K562 (cell line): ENCODE measurements around the gene ZNF750. TPM values are rescaled to one million over a fixed set of nuclear protein-coding genes. Genes with fewer than 3 reads are reported as not detected.

ENCODE experiments used
- DNMT1 ChIP-seq: fragments of 450-650 bp; IDR thresholded peaks from 2 replicates; pipeline ENCODE4 v1.6.1; 2016; ENCODE audit warnings: antibody characterized with exemption, mild to moderate bottlenecking
- KLF6 ChIP-seq: fragments of 250-450 bp; sonication (Bioruptor Pico); IDR thresholded peaks from 2 replicates; pipeline ENCODE4 v1.4.0; 2020; ENCODE audit warnings: mild to moderate bottlenecking, moderate library complexity, borderline replicate concordance
- MEIS2 ChIP-seq: fragments of 450-650 bp; IDR thresholded peaks from 2 replicates; pipeline ENCODE4 v1.6.1; 2014; ENCODE audit warnings: mild to moderate bottlenecking; ENCODE audit not compliant: partially characterized antibody
- MXI1 ChIP-seq: IDR thresholded peaks from 2 replicates; pipeline ENCODE4 v1.6.1; 2011; ENCODE audit warnings: low read depth, mild to moderate bottlenecking, improper control_type of control experiment, low read length
- PPARD ChIP-seq: fragments of 250-450 bp; sonication (Bioruptor Pico); IDR thresholded peaks from 2 replicates; pipeline ENCODE4 v1.8.0; 2022; ENCODE audit warnings: inconsistent platforms, mild to moderate bottlenecking, moderate library complexity
- RBM17 ChIP-seq: fragments of 200-400 bp; formaldehyde crosslinking; IDR thresholded peaks from 2 replicates; pipeline ENCODE4 v1.6.1; 2017; ENCODE audit warnings: low read depth, mild to moderate bottlenecking, low read length, borderline replicate concordance
- ZNF121 ChIP-seq: sonication (generic); formaldehyde crosslinking; conservative IDR thresholded peaks from 2 replicates; pipeline ENCODE4 v1.8.0; 2022; ENCODE audit warnings: missing genetic modification reagents
- polyA plus RNA-seq, 8 experiments: library from polyadenylated mRNA; depleted of rRNA in 4 of 8; stranded (reverse) in 5 of 8; unstranded in 3 of 8; fragments of >200 nt; fragmentation: Nextera tagmentation in 2 of 8; fragmentation: Illumina TruSeq in 1 of 8; extraction: Ambion mirVana in 2 of 8; extraction: Trizol in 1 of 8; gene quantifications; 2 replicates each; pipeline versions ENCODE4 v1.2.1 to v1.2.3, GENCODE V29; 2011 to 2014; ENCODE audit warnings: inconsistent platforms in 1 of 8, missing spikeins in 1 of 8
- total RNA-seq, 7 experiments: library from RNA; depleted of rRNA in 6 of 7; stranded (reverse); fragments of >200 nt in 6 of 7; fragmentation: Illumina TruSeq in 2 of 7; extraction: Trizol in 2 of 7; gene quantifications; 2 replicates each; pipeline versions ENCODE4 v1.2.1 to v1.2.3, GENCODE V29; 2011 to 2021; ENCODE audit warnings: low replicate concordance in 1 of 7
- TF ChIP-seq, protein P1 (sequence below): sonication (generic); formaldehyde crosslinking; IDR thresholded peaks from 2 replicates; pipeline ENCODE4 v1.8.0; 2023; ENCODE audit warnings: mild to moderate bottlenecking, missing genetic modification reagents
- TF ChIP-seq, protein P2 (sequence below): sonication (generic); formaldehyde crosslinking; IDR thresholded peaks from 2 replicates; pipeline ENCODE4 v1.8.0; 2022; ENCODE audit warnings: mild to moderate bottlenecking, missing genetic modification reagents, borderline replicate concordance
- TF ChIP-seq, protein P3 (sequence below): sonication (generic); formaldehyde crosslinking; IDR thresholded peaks from 2 replicates; pipeline ENCODE4 v1.8.1; 2023; ENCODE audit warnings: missing genetic modification reagents, mild to moderate bottlenecking, borderline replicate concordance
- TF ChIP-seq, protein P4 (sequence below): fragments of 450-650 bp; IDR thresholded peaks from 2 replicates; pipeline ENCODE4 v1.6.1; 2014; ENCODE audit warnings: low read depth, mild to moderate bottlenecking, moderate library complexity, borderline replicate concordance
- TF ChIP-seq, protein P5 (sequence below): fragments of 450-650 bp; formaldehyde crosslinking; IDR thresholded peaks from 2 replicates; pipeline ENCODE4 v1.4.0; 2020; ENCODE audit warnings: mild to moderate bottlenecking, moderate library complexity

The ZNF750 gene
- total and polyA plus RNA-seq, 9 of the 15 experiments (the other 6 are each of a cell fraction or from before 2014, with no cell fraction given), result not detected

DNA sequence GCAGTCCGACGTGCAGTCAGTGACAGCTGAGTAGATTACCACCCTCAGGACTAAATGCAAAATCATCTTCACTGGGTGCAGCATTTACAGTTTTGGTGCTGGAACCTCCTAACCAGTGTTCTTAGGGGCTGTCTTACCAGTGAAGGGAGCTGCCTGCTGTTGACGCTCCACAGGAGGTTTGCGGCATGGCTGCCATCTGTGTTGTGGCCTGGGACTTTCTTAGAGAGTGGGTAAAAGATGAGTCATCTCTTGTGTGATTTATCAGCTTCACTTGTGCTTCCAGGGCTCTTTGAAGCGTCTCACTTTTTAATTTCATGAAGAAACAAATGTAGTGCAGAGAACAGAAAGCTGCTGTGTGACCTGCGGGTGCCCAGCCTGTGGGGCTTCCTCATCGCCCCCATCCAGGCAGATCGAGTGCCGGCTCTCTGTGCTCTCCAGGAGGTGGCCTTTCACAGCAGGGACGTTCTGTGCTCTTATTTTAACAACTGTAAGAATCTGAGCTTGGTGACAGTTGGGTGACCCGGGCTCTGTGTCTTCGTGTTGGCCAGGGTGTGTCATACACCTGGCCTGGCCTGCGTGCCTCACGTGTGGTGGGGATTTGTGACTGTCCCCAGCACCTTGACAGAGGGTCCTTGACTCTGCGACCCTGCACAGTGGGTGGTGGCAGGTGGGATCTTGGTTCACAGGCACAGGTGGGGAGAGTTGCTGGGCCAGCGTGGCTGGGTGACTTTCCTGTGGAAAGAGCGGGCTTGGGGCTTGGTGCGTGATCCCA, 24.3 kb upstream of the ZNF750 start (continued):
- TF ChIP-seq, protein P1, sequence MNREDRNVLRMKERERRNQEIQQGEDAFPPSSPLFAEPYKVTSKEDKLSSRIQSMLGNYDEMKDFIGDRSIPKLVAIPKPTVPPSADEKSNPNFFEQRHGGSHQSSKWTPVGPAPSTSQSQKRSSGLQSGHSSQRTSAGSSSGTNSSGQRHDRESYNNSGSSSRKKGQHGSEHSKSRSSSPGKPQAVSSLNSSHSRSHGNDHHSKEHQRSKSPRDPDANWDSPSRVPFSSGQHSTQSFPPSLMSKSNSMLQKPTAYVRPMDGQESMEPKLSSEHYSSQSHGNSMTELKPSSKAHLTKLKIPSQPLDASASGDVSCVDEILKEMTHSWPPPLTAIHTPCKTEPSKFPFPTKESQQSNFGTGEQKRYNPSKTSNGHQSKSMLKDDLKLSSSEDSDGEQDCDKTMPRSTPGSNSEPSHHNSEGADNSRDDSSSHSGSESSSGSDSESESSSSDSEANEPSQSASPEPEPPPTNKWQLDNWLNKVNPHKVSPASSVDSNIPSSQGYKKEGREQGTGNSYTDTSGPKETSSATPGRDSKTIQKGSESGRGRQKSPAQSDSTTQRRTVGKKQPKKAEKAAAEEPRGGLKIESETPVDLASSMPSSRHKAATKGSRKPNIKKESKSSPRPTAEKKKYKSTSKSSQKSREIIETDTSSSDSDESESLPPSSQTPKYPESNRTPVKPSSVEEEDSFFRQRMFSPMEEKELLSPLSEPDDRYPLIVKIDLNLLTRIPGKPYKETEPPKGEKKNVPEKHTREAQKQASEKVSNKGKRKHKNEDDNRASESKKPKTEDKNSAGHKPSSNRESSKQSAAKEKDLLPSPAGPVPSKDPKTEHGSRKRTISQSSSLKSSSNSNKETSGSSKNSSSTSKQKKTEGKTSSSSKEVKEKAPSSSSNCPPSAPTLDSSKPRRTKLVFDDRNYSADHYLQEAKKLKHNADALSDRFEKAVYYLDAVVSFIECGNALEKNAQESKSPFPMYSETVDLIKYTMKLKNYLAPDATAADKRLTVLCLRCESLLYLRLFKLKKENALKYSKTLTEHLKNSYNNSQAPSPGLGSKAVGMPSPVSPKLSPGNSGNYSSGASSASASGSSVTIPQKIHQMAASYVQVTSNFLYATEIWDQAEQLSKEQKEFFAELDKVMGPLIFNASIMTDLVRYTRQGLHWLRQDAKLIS, result no peak
- TF ChIP-seq, protein P2, sequence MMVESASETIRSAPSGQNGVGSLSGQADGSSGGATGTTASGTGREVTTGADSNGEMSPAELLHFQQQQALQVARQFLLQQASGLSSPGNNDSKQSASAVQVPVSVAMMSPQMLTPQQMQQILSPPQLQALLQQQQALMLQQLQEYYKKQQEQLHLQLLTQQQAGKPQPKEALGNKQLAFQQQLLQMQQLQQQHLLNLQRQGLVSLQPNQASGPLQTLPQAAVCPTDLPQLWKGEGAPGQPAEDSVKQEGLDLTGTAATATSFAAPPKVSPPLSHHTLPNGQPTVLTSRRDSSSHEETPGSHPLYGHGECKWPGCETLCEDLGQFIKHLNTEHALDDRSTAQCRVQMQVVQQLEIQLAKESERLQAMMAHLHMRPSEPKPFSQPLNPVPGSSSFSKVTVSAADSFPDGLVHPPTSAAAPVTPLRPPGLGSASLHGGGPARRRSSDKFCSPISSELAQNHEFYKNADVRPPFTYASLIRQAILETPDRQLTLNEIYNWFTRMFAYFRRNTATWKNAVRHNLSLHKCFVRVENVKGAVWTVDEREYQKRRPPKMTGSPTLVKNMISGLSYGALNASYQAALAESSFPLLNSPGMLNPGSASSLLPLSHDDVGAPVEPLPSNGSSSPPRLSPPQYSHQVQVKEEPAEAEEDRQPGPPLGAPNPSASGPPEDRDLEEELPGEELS (CRISPR knock-in tag), result no peak
- TF ChIP-seq DNMT1 (no peak), MXI1 (no peak), PPARD (CRISPR knock-in tag) (no peak), MEIS2 (peak; percentile 92), RBM17 (no peak), KLF6 (CRISPR knock-in tag) (no peak), ZNF121 (CRISPR knock-in tag) (no peak)
- TF ChIP-seq, protein P3, sequence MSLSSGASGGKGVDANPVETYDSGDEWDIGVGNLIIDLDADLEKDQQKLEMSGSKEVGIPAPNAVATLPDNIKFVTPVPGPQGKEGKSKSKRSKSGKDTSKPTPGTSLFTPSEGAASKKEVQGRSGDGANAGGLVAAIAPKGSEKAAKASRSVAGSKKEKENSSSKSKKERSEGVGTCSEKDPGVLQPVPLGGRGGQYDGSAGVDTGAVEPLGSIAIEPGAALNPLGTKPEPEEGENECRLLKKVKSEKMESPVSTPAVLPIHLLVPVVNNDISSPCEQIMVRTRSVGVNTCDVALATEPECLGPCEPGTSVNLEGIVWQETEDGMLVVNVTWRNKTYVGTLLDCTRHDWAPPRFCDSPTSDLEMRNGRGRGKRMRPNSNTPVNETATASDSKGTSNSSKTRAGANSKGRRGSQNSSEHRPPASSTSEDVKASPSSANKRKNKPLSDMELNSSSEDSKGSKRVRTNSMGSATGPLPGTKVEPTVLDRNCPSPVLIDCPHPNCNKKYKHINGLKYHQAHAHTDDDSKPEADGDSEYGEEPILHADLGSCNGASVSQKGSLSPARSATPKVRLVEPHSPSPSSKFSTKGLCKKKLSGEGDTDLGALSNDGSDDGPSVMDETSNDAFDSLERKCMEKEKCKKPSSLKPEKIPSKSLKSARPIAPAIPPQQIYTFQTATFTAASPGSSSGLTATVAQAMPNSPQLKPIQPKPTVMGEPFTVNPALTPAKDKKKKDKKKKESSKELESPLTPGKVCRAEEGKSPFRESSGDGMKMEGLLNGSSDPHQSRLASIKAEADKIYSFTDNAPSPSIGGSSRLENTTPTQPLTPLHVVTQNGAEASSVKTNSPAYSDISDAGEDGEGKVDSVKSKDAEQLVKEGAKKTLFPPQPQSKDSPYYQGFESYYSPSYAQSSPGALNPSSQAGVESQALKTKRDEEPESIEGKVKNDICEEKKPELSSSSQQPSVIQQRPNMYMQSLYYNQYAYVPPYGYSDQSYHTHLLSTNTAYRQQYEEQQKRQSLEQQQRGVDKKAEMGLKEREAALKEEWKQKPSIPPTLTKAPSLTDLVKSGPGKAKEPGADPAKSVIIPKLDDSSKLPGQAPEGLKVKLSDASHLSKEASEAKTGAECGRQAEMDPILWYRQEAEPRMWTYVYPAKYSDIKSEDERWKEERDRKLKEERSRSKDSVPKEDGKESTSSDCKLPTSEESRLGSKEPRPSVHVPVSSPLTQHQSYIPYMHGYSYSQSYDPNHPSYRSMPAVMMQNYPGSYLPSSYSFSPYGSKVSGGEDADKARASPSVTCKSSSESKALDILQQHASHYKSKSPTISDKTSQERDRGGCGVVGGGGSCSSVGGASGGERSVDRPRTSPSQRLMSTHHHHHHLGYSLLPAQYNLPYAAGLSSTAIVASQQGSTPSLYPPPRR (CRISPR knock-in tag), result no peak
- TF ChIP-seq, protein P4, sequence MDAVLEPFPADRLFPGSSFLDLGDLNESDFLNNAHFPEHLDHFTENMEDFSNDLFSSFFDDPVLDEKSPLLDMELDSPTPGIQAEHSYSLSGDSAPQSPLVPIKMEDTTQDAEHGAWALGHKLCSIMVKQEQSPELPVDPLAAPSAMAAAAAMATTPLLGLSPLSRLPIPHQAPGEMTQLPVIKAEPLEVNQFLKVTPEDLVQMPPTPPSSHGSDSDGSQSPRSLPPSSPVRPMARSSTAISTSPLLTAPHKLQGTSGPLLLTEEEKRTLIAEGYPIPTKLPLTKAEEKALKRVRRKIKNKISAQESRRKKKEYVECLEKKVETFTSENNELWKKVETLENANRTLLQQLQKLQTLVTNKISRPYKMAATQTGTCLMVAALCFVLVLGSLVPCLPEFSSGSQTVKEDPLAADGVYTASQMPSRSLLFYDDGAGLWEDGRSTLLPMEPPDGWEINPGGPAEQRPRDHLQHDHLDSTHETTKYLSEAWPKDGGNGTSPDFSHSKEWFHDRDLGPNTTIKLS, result no peak
- TF ChIP-seq, protein P5, sequence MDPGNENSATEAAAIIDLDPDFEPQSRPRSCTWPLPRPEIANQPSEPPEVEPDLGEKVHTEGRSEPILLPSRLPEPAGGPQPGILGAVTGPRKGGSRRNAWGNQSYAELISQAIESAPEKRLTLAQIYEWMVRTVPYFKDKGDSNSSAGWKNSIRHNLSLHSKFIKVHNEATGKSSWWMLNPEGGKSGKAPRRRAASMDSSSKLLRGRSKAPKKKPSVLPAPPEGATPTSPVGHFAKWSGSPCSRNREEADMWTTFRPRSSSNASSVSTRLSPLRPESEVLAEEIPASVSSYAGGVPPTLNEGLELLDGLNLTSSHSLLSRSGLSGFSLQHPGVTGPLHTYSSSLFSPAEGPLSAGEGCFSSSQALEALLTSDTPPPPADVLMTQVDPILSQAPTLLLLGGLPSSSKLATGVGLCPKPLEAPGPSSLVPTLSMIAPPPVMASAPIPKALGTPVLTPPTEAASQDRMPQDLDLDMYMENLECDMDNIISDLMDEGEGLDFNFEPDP, result no peak
